WTC11 (cell line): ENCODE data around the gene NPEPL1.

Experiments
- ATF1 ChIP-seq: sonication (generic); formaldehyde crosslinking; IDR thresholded peaks from 2 replicates; pipeline ENCODE4 v1.8.1; 2023; ENCODE audit warnings: mild to moderate bottlenecking, moderate library complexity, missing genetic modification reagents
- FOXP1 ChIP-seq: sonication (generic); formaldehyde crosslinking; IDR thresholded peaks from 2 replicates; pipeline ENCODE4 v1.8.0; 2022; ENCODE audit warnings: missing genetic modification reagents, mild to moderate bottlenecking, moderate library complexity, borderline replicate concordance
- OVOL2 ChIP-seq: fragments of 250-450 bp; sonication (Bioruptor Pico); IDR thresholded peaks from 2 replicates; pipeline ENCODE4 v1.9.0; 2021; ENCODE audit warnings: mild to moderate bottlenecking, borderline replicate concordance
- SMAD3 ChIP-seq: sonication (generic); formaldehyde crosslinking; IDR thresholded peaks from 2 replicates; pipeline ENCODE4 v1.8.0; 2022; ENCODE audit warnings: missing genetic modification reagents, mild to moderate bottlenecking, borderline replicate concordance
- TEAD4 ChIP-seq: sonication (generic); formaldehyde crosslinking; IDR thresholded peaks from 2 replicates; pipeline ENCODE4 v1.8.0; 2022; ENCODE audit warnings: mild to moderate bottlenecking, missing genetic modification reagents
- TF ChIP-seq, protein P1 (sequence below): fragments of 200-600 bp; IDR thresholded peaks from 2 replicates; pipeline ENCODE4 v1.8.0; 2022; ENCODE audit warnings: antibody characterized with exemption

DNA sequence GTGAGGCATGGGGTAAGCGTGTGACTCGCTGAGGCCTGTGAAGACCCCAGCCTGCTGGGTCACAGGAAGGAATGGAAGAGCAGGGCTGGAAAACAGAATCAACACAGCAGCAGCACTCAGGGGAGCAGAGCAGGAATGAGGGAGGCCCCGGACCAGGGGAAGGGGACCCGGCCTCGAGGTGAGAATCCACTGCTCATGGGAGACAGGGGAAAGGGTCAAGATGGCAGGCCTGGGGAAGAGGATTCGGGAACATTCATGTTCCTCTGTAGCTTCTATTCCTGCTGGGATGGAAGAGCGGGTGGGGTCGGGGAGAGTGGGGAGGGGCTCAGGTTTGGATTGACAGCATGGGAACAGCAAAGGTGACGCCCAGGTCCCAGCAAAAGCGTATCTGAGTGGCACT lies 59.4 kb downstream of the NPEPL1 start:
- TF ChIP-seq ATF1 (CRISPR knock-in tag) = no peak
- no peak for TF ChIP-seq SMAD3 (CRISPR knock-in tag)
- TF ChIP-seq, protein P1, sequence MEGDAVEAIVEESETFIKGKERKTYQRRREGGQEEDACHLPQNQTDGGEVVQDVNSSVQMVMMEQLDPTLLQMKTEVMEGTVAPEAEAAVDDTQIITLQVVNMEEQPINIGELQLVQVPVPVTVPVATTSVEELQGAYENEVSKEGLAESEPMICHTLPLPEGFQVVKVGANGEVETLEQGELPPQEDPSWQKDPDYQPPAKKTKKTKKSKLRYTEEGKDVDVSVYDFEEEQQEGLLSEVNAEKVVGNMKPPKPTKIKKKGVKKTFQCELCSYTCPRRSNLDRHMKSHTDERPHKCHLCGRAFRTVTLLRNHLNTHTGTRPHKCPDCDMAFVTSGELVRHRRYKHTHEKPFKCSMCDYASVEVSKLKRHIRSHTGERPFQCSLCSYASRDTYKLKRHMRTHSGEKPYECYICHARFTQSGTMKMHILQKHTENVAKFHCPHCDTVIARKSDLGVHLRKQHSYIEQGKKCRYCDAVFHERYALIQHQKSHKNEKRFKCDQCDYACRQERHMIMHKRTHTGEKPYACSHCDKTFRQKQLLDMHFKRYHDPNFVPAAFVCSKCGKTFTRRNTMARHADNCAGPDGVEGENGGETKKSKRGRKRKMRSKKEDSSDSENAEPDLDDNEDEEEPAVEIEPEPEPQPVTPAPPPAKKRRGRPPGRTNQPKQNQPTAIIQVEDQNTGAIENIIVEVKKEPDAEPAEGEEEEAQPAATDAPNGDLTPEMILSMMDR = no peak
- TF ChIP-seq OVOL2 (CRISPR knock-in tag) = no peak
- no peak for TF ChIP-seq TEAD4 (CRISPR knock-in tag)
- TF ChIP-seq FOXP1 (CRISPR knock-in tag) = no peak
